ENCODE results near the gene MTERF4. TPM values are rescaled to one million over a fixed set of nuclear protein-coding genes. Genes with fewer than 3 reads are reported as not detected.

MTERF4 gene
- total and polyA plus RNA-seq, 11 donors: 16.4 to 29.1 (median 23.0) TPM

GRCh38 chr2:241133436-241133820 lies 31.3 kb upstream of the MTERF4 start:
- no peak overlapping the region for H3K4me3 ChIP-seq
- H3K27ac ChIP-seq: no peak overlapping the region
- H3K9me3 ChIP-seq: no peaks in the 10 kb centered on the region
- H3K27me3 ChIP-seq: no peaks in the 10 kb centered on the region
- H3K36me3 ChIP-seq: peaks cover 0 to 8% (median 0%) of the 10 kb centered on the region in 9 donors
- DNase-seq (no peak), ATAC-seq (no peak)
- TF ChIP-seq POLR2A (IDR thresholded peaks at IDR 0.05) (no peak), CTCF (IDR thresholded peaks at IDR 0.05) (no peak)
- no peaks in the 10 kb centered on the region for H3K4me1 ChIP-seq
- intact Hi-C loops (cut with DNase I): no loop called here
- WGBS, 4 donors: 94 to 97% (median 95%) methylated on average over 8 to 10 of the region's 10 CpGs

- H3K36me3 ChIP-seq: peaks cover 0 to 4% (median 0%) of the 10 kb centered on the region in 9 donors
- H3K4me1 ChIP-seq: no peaks in the 10 kb centered on the region
- intact Hi-C loops (cut with DNase I): no loop called here
- no peak overlapping the region for H3K27ac ChIP-seq
- no peaks in the 10 kb centered on the region for H3K9me3 ChIP-seq
- WGBS, 4 donors: 93 to 97% (median 95%) methylated on average over 12 to 14 of the region's 14 CpGs
- no peaks in the 10 kb centered on the region for H3K27me3 ChIP-seq
- DNase-seq (no peak), ATAC-seq (no peak)
- no peak for TF ChIP-seq POLR2A (IDR thresholded peaks at IDR 0.05)
- TF ChIP-seq CTCF (IDR thresholded peaks at IDR 0.05): no peak
- no peak overlapping the region for H3K4me3 ChIP-seq
Measured at GRCh38 chr2:241132538-241133435, 30.7 kb upstream of the MTERF4 start.

- no peaks in the 10 kb centered on the region for H3K36me3 ChIP-seq
- no peak for ATAC-seq
- WGBS, 4 donors: 93 to 98% (median 96%) methylated on average over 7 of the region's 7 CpGs
- H3K9me3 ChIP-seq: no peaks in the 10 kb centered on the region
- TF ChIP-seq POLR2A (IDR thresholded peaks at IDR 0.05): no peak
- no peak for TF ChIP-seq CTCF (IDR thresholded peaks at IDR 0.05)
- no peak overlapping the region for H3K27ac ChIP-seq
- no peaks in the 10 kb centered on the region for H3K27me3 ChIP-seq
- no peaks in the 10 kb centered on the region for H3K4me1 ChIP-seq
- intact Hi-C loops (cut with DNase I): no loop called here
- no peak for DNase-seq
- no peak overlapping the region for H3K4me3 ChIP-seq
Measured at GRCh38 chr2:241131531-241131930, 29.4 kb upstream of the MTERF4 start.

GRCh38 chr2:241130316-241130715 lies 28.2 kb upstream of the MTERF4 start:
- H3K36me3 ChIP-seq: no peaks in the 10 kb centered on the region
- H3K27ac ChIP-seq: no peak overlapping the region
- intact Hi-C loops (cut with DNase I): no loop called here
- no peak overlapping the region for H3K4me3 ChIP-seq
- H3K9me3 ChIP-seq: no peaks in the 10 kb centered on the region
- DNase-seq (no peak), ATAC-seq (no peak)
- H3K27me3 ChIP-seq: no peaks in the 10 kb centered on the region
- no peaks in the 10 kb centered on the region for H3K4me1 ChIP-seq
- no peak for TF ChIP-seq CTCF (IDR thresholded peaks at IDR 0.05)
- TF ChIP-seq POLR2A (IDR thresholded peaks at IDR 0.05): no peak
- WGBS, 4 donors: 89 to 95% (median 92%) methylated on average over 13 to 16 of the region's 16 CpGs
